ENCODE results near the gene CYB5RL.

- TF ChIP-seq POLR2AphosphoS5 (IDR thresholded peaks at IDR 0.05; ENCODE audit: low read depth, low read length) (no peak), POU2F2 (IDR thresholded peaks at IDR 0.05; ENCODE audit: low read depth, low read length) (no peak), POLR2A (IDR thresholded peaks at IDR 0.05; ENCODE audit: low read depth, low read length) (no peak), PAX5 (IDR thresholded peaks at IDR 0.05; ENCODE audit: insufficient read depth, low read length, severe bottlenecking) (no peak), TAF1 (IDR thresholded peaks at IDR 0.05; ENCODE audit: low read depth, low read length) (no peak), SPI1 (IDR thresholded peaks at IDR 0.05; ENCODE audit: low read depth, low read length) (no peak)
Observed at GRCh38 chr1:54190526-54190925, 9.3 kb downstream of the CYB5RL start.

Data from GM12891 (cell line).